ENCODE data around the gene OOSP1. TPM values are rescaled to one million over a fixed set of nuclear protein-coding genes. Genes with fewer than 3 reads are reported as not detected.

Gene OOSP1
- total RNA-seq, 1 experiment from 2014 or later: not detected

Other genes with a start within 250 kb of the OOSP1 start
- not detected in 2 replicates for gene OR10V1, start 224.6 kb upstream of the OOSP1 start, total RNA-seq (2014; rRNA removed; shearing (Covaris generic))
- gene STX3, start 183.1 kb upstream of the OOSP1 start, total RNA-seq (2014; rRNA removed; shearing (Covaris generic)): 11.3 and 12.6 TPM in 2 replicates
- gene MRPL16, start 127.7 kb upstream of the OOSP1 start, total RNA-seq (2014; rRNA removed; shearing (Covaris generic)): 43.5 and 50.5 TPM in 2 replicates
- not detected in 2 replicates for gene CBLIF, start 92.9 kb upstream of the OOSP1 start, total RNA-seq (2014; rRNA removed; shearing (Covaris generic))
- not detected in 2 replicates for gene TCN1, start 71.9 kb upstream of the OOSP1 start, total RNA-seq (2014; rRNA removed; shearing (Covaris generic))
- not detected in 2 replicates for gene OOSP3, start 59.6 kb upstream of the OOSP1 start, total RNA-seq (2014; rRNA removed; shearing (Covaris generic))
- not detected in 2 replicates for gene OOSP4A, start 25.6 kb downstream of the OOSP1 start, total RNA-seq (2014; rRNA removed; shearing (Covaris generic))
- not detected in 2 replicates for gene OOSP4B, start 78.7 kb downstream of the OOSP1 start, total RNA-seq (2014; rRNA removed; shearing (Covaris generic))
- not detected in 2 replicates for gene OOSP2, start 102.0 kb downstream of the OOSP1 start, total RNA-seq (2014; rRNA removed; shearing (Covaris generic))
- gene MS4A3, start 118.2 kb downstream of the OOSP1 start, total RNA-seq (2014; rRNA removed; shearing (Covaris generic)): not detected in 2 replicates
- gene MS4A2, start 150.2 kb downstream of the OOSP1 start, total RNA-seq (2014; rRNA removed; shearing (Covaris generic)): not detected in 2 replicates
- gene MS4A6A, start 244.7 kb downstream of the OOSP1 start, total RNA-seq (2014; rRNA removed; shearing (Covaris generic)): not detected in 2 replicates